ENCODE measurements around the gene MOSMO. TPM values are rescaled to one million over a fixed set of nuclear protein-coding genes. Genes with fewer than 3 reads are reported as not detected.
A peak's percentile ranks its signal among the peaks of the same experiment; 100 is the strongest.
"Not testable (repeated sequence)": the region's sequence is repeated elsewhere in the genome, so short reads cannot be mapped to it uniquely, and the experiment has no call there.

MOSMO gene
- total RNA-seq, 2 experiments from 2014 or later, result 7.7 to 8.0 TPM

GRCh38 chr16:22022151-22022550 lies 14.2 kb downstream of the MOSMO start:
- POLR2A ChIA-PET, result no interaction called here
- intact Hi-C loops (cut with DNase I, micrococcal nuclease), result no loop called here
- Mint-ChIP-seq H3K4me1 (peaks cover 35% of the 10 kb centered on the region), H3K27ac (no peak overlapping the region), H3K27me3 (no peaks in the 10 kb centered on the region), H3K36me3 (ENCODE audit: low read depth) (no peaks in the 10 kb centered on the region), H3K9me3 (ENCODE audit: low read depth) (no peaks in the 10 kb centered on the region), H3K4me3 (no peak overlapping the region)
- DNase-seq (no peak), ATAC-seq (no peak)
- CTCF ChIA-PET, result interaction anchor here (1.3 kb wide), 1 partner anchor 56 kb away, joined by 7 read pairs; no protein-coding TSS in a partner anchor

- H3K27me3 Mint-ChIP-seq, result no peaks in the 10 kb centered on the region
- H3K4me3 Mint-ChIP-seq, result no peak overlapping the region
- CTCF ChIA-PET, result interaction anchor here (1.0 kb wide), 2 partner anchors 10 to 54 kb away, joined by 5 read pairs; no protein-coding TSS in a partner anchor
- intact Hi-C loops (cut with DNase I, micrococcal nuclease), result no loop called here
- no peak overlapping the region for H3K27ac Mint-ChIP-seq
- peaks cover 34% of the 10 kb centered on the region for H3K4me1 Mint-ChIP-seq
- POLR2A ChIA-PET, result no interaction called here
- ATAC-seq (no peak), DNase-seq (no peak)
- H3K36me3 Mint-ChIP-seq (ENCODE audit: low read depth), result no peaks in the 10 kb centered on the region
- H3K9me3 Mint-ChIP-seq (ENCODE audit: low read depth), result no peaks in the 10 kb centered on the region
These were observed 15.6 kb downstream of the MOSMO start for GRCh38 chr16:22023505-22023904.

GRCh38 chr16:22024785-22025184 lies 16.9 kb downstream of the MOSMO start:
- H3K4me1 Mint-ChIP-seq, result peaks cover 28% of the 10 kb centered on the region
- intact Hi-C loops (cut with DNase I, micrococcal nuclease); H3K9me3 Mint-ChIP-seq (ENCODE audit: low read depth); ATAC-seq; POLR2A ChIA-PET; H3K27ac Mint-ChIP-seq; DNase-seq; H3K27me3 Mint-ChIP-seq; H3K36me3 Mint-ChIP-seq (ENCODE audit: low read depth); H3K4me3 Mint-ChIP-seq: not testable (repeated sequence)
- CTCF ChIA-PET, result interaction anchor here (1.0 kb wide), 1 partner anchor 8 kb away, joined by 4 read pairs; no protein-coding TSS in a partner anchor

- Mint-ChIP-seq H3K27ac (no peak overlapping the region), H3K36me3 (ENCODE audit: low read depth) (peaks cover 7% of the 10 kb centered on the region), H3K9me3 (ENCODE audit: low read depth) (no peaks in the 10 kb centered on the region), H3K4me3 (no peak overlapping the region), H3K4me1 (peaks cover 32% of the 10 kb centered on the region), H3K27me3 (no peaks in the 10 kb centered on the region)
- intact Hi-C loops (cut with DNase I, micrococcal nuclease), result no loop called here
- ChIA-PET POLR2A (no interaction called here), CTCF (interaction anchor here (1.0 to 1.2 kb wide), 2 partner anchors 12 to 50 kb away, joined by 3 to 4 read pairs; no protein-coding TSS in a partner anchor)
- no peak for DNase-seq
- ATAC-seq, result no peak
These were observed 19.7 kb downstream of the MOSMO start for GRCh38 chr16:22027633-22028032.

GRCh38 chr16:22029632-22030031 lies 21.7 kb downstream of the MOSMO start:
- intact Hi-C loops (cut with DNase I, micrococcal nuclease), result no loop called here
- CTCF ChIA-PET, result no interaction called here

GRCh38 chr16:22030087-22030812 lies 22.3 kb downstream of the MOSMO start:
- no peaks in the 10 kb centered on the region for H3K9me3 Mint-ChIP-seq (ENCODE audit: low read depth)
- POLR2A ChIA-PET, result no interaction called here
- H3K27me3 Mint-ChIP-seq, result no peaks in the 10 kb centered on the region
- DNase-seq (no peak), ATAC-seq (no peak)
- peaks cover 19% of the 10 kb centered on the region for H3K36me3 Mint-ChIP-seq (ENCODE audit: low read depth)
- intact Hi-C loops (cut with DNase I, micrococcal nuclease), result no loop called here
- H3K4me3 Mint-ChIP-seq, result no peak overlapping the region
- H3K4me1 Mint-ChIP-seq, result peaks cover 47% of the 10 kb centered on the region
- CTCF ChIA-PET, result no interaction called here
- H3K27ac Mint-ChIP-seq, result no peak overlapping the region

More at GRCh38 chr16:22029632-22030031, 21.7 kb downstream of the MOSMO start:
- Mint-ChIP-seq H3K4me3 (no peak overlapping the region), H3K4me1 (peaks cover 41% of the 10 kb centered on the region), H3K9me3 (ENCODE audit: low read depth) (no peaks in the 10 kb centered on the region), H3K36me3 (ENCODE audit: low read depth) (peaks cover 16% of the 10 kb centered on the region), H3K27ac (no peak overlapping the region), H3K27me3 (no peaks in the 10 kb centered on the region)
- POLR2A ChIA-PET, result no interaction called here
- no peak for DNase-seq
- ATAC-seq, result no peak

GRCh38 chr16:22031483-22032083 lies 23.7 kb downstream of the MOSMO start:
- Mint-ChIP-seq H3K27ac (no peak overlapping the region), H3K36me3 (ENCODE audit: low read depth) (peaks cover 19% of the 10 kb centered on the region), H3K4me3 (no peak overlapping the region), H3K9me3 (ENCODE audit: low read depth) (no peaks in the 10 kb centered on the region), H3K4me1 (peaks cover 45% of the 10 kb centered on the region), H3K27me3 (no peaks in the 10 kb centered on the region)
- intact Hi-C loops (cut with DNase I, micrococcal nuclease), result no loop called here
- no peak for ATAC-seq
- DNase-seq, result no peak
- CTCF ChIA-PET, result interaction anchor here (0.9 to 1.6 kb wide), 4 partner anchors 17 to 46 kb away, joined by 3 to 7 read pairs (median 4); no protein-coding TSS in a partner anchor
- POLR2A ChIA-PET, result no interaction called here

- intact Hi-C loops (cut with DNase I, micrococcal nuclease), result no loop called here
- Mint-ChIP-seq H3K9me3 (ENCODE audit: low read depth) (no peaks in the 10 kb centered on the region), H3K27me3 (no peaks in the 10 kb centered on the region), H3K36me3 (ENCODE audit: low read depth) (peaks cover 21% of the 10 kb centered on the region), H3K4me3 (no peak overlapping the region), H3K4me1 (peaks cover 40% of the 10 kb centered on the region), H3K27ac (no peak overlapping the region)
- CTCF ChIA-PET, result interaction anchor here (4.3 kb wide), 1 partner anchor 44 kb away, joined by 30 read pairs; no protein-coding TSS in a partner anchor
- no peak for DNase-seq
- POLR2A ChIA-PET, result no interaction called here
- ATAC-seq, result no peak
These were observed 26.6 kb downstream of the MOSMO start for GRCh38 chr16:22034503-22034902.

GRCh38 chr16:22035153-22035552 lies 27.2 kb downstream of the MOSMO start:
- H3K4me3 Mint-ChIP-seq, result no peak overlapping the region
- peak overlapping the region; percentile 67 for H3K27ac Mint-ChIP-seq

GRCh38 chr16:22043882-22044281 lies 36.0 kb downstream of the MOSMO start:
- DNase-seq; H3K27me3 Mint-ChIP-seq; POLR2A ChIA-PET; H3K9me3 Mint-ChIP-seq (ENCODE audit: low read depth); ATAC-seq; H3K36me3 Mint-ChIP-seq (ENCODE audit: low read depth); H3K4me3 Mint-ChIP-seq; H3K4me1 Mint-ChIP-seq; H3K27ac Mint-ChIP-seq: not testable (repeated sequence)
- intact Hi-C loops (cut with DNase I, micrococcal nuclease), result loop anchor here in 1 of 2 experiments (2.0 kb wide), 1 partner anchor 21 kb away; no protein-coding TSS in a partner anchor
- CTCF ChIA-PET, result interaction anchor here (1.3 kb wide), 1 partner anchor 34 kb away, joined by 6 read pairs; no protein-coding TSS in a partner anchor

More at GRCh38 chr16:22035153-22035552, 27.2 kb downstream of the MOSMO start:
- peak; percentile 13 for DNase-seq
- ChIA-PET CTCF (interaction anchor here (4.3 kb wide), 1 partner anchor 44 kb away, joined by 30 read pairs; no protein-coding TSS in a partner anchor), POLR2A (no interaction called here)
- intact Hi-C loops (cut with DNase I, micrococcal nuclease), result no loop called here
- Mint-ChIP-seq H3K9me3 (ENCODE audit: low read depth) (no peaks in the 10 kb centered on the region), H3K27me3 (no peaks in the 10 kb centered on the region), H3K36me3 (ENCODE audit: low read depth) (peaks cover 21% of the 10 kb centered on the region), H3K4me1 (peaks cover 40% of the 10 kb centered on the region)
- ATAC-seq, result peak; percentile 73

GRCh38 chr16:22045888-22046287 lies 38.0 kb downstream of the MOSMO start:
- H3K4me1 Mint-ChIP-seq; H3K9me3 Mint-ChIP-seq (ENCODE audit: low read depth); H3K4me3 Mint-ChIP-seq; H3K27me3 Mint-ChIP-seq; ATAC-seq; H3K27ac Mint-ChIP-seq; POLR2A ChIA-PET; DNase-seq; H3K36me3 Mint-ChIP-seq (ENCODE audit: low read depth): not testable (repeated sequence)
- intact Hi-C loops (cut with DNase I, micrococcal nuclease), result loop anchor here in 1 of 2 experiments (2.0 kb wide), 1 partner anchor 19 kb away; no protein-coding TSS in a partner anchor
- CTCF ChIA-PET, result interaction anchor here (0.6 kb wide), 1 partner anchor 182 kb away, joined by 3 read pairs; no protein-coding TSS in a partner anchor
